Measurements from ENCODE around the gene SNRNP27. TPM values are rescaled to one million over a fixed set of nuclear protein-coding genes. Genes with fewer than 3 reads are reported as not detected.

Gene SNRNP27
- total RNA-seq, 1 experiment from 2014 or later = 76.3 TPM

GRCh38 chr2:69935011-69935410 lies 41.3 kb downstream of the SNRNP27 start:
- TF ChIP-seq CTCF (conservative IDR thresholded peaks at IDR 0.05; ENCODE audit: low read depth, low read length) (no peak), EZH2 (IDR thresholded peaks at IDR 0.05; ENCODE audit: borderline replicate concordance, low read depth, low read length, poor library complexity, severe bottlenecking) (no peak)
- no peaks in the 10 kb centered on the region for H3K4me1 ChIP-seq (ENCODE audit: insufficient read depth, low read length, poor library complexity, severe bottlenecking)
- H3K27ac ChIP-seq (ENCODE audit: low read depth, low read length, poor library complexity, severe bottlenecking) = no peak overlapping the region
- no peaks in the 10 kb centered on the region for H3K27me3 ChIP-seq (replicated peaks; ENCODE audit: insufficient read depth, low read depth, low read length, poor library complexity)
- ChIA-PET CTCF (no interaction called here), POLR2A (ENCODE audit: low non-redundant PET) (no interaction called here)
- no peak for DNase-seq (ENCODE audit: low spot score)
- H3K36me3 ChIP-seq (ENCODE audit: insufficient read depth, low read length, poor library complexity, severe bottlenecking) = no peaks in the 10 kb centered on the region
- H3K9me3 ChIP-seq (ENCODE audit: low read depth, low read length, poor library complexity, severe bottlenecking) = no peaks in the 10 kb centered on the region
- no peak overlapping the region for H3K4me3 ChIP-seq (ENCODE audit: low read depth, low read length, poor library complexity, severe bottlenecking)
- BruUV-seq (replicated peaks) = no TSS peak
- intact Hi-C loops (cut with micrococcal nuclease; ENCODE audit: unreplicated experiment) = no loop called here

GRCh38 chr2:69936906-69937305 lies 43.1 kb downstream of the SNRNP27 start:
- CTCF ChIA-PET = interaction anchor here (0.6 kb wide), 1 partner anchor 129 kb away, joined by 3 read pairs; no protein-coding TSS in a partner anchor
- TF ChIP-seq EZH2 (IDR thresholded peaks at IDR 0.05; ENCODE audit: borderline replicate concordance, low read depth, low read length, poor library complexity, severe bottlenecking) (no peak), CTCF (conservative IDR thresholded peaks at IDR 0.05; ENCODE audit: low read depth, low read length) (no peak)
- Histone ChIP-seq H3K27me3 (replicated peaks; ENCODE audit: insufficient read depth, low read depth, low read length, poor library complexity) (no peaks in the 10 kb centered on the region), H3K4me1 (ENCODE audit: insufficient read depth, low read length, poor library complexity, severe bottlenecking) (no peaks in the 10 kb centered on the region), H3K4me3 (ENCODE audit: low read depth, low read length, poor library complexity, severe bottlenecking) (no peak overlapping the region), H3K36me3 (ENCODE audit: insufficient read depth, low read length, poor library complexity, severe bottlenecking) (no peaks in the 10 kb centered on the region), H3K9me3 (ENCODE audit: low read depth, low read length, poor library complexity, severe bottlenecking) (no peaks in the 10 kb centered on the region), H3K27ac (ENCODE audit: low read depth, low read length, poor library complexity, severe bottlenecking) (no peak overlapping the region)
- POLR2A ChIA-PET (ENCODE audit: low non-redundant PET) = no interaction called here
- no TSS peak for BruUV-seq (replicated peaks)
- intact Hi-C loops (cut with micrococcal nuclease; ENCODE audit: unreplicated experiment) = no loop called here
- DNase-seq (ENCODE audit: low spot score) = no peak

GRCh38 chr2:69937968-69938367 lies 44.2 kb downstream of the SNRNP27 start:
- Histone ChIP-seq H3K4me3 (ENCODE audit: low read depth, low read length, poor library complexity, severe bottlenecking) (no peak overlapping the region), H3K27ac (ENCODE audit: low read depth, low read length, poor library complexity, severe bottlenecking) (no peak overlapping the region), H3K4me1 (ENCODE audit: insufficient read depth, low read length, poor library complexity, severe bottlenecking) (no peaks in the 10 kb centered on the region), H3K27me3 (replicated peaks; ENCODE audit: insufficient read depth, low read depth, low read length, poor library complexity) (no peaks in the 10 kb centered on the region), H3K36me3 (ENCODE audit: insufficient read depth, low read length, poor library complexity, severe bottlenecking) (no peaks in the 10 kb centered on the region), H3K9me3 (ENCODE audit: low read depth, low read length, poor library complexity, severe bottlenecking) (no peaks in the 10 kb centered on the region)
- intact Hi-C loops (cut with micrococcal nuclease; ENCODE audit: unreplicated experiment) = no loop called here
- no peak for DNase-seq (ENCODE audit: low spot score)
- CTCF ChIA-PET = no interaction called here
- POLR2A ChIA-PET (ENCODE audit: low non-redundant PET) = no interaction called here
- TF ChIP-seq CTCF (conservative IDR thresholded peaks at IDR 0.05; ENCODE audit: low read depth, low read length) = no peak
- TF ChIP-seq EZH2 (IDR thresholded peaks at IDR 0.05; ENCODE audit: borderline replicate concordance, low read depth, low read length, poor library complexity, severe bottlenecking) = no peak
- BruUV-seq (replicated peaks) = no TSS peak
